GM12891 (cell line): ENCODE results near the gene TTYH3.

Experiments used
- PAX5 ChIP-seq: IDR thresholded peaks from 2 replicates; pipeline ENCODE4 v1.6.1; 2011; ENCODE audit warnings: low read length, moderate library complexity, mild to moderate bottlenecking; ENCODE audit not compliant: insufficient read depth, severe bottlenecking
- POLR2A ChIP-seq: IDR thresholded peaks from 2 replicates; pipeline ENCODE4 v1.6.1; 2011; ENCODE audit warnings: low read depth, low read length, control low read depth
- POLR2AphosphoS5 ChIP-seq: IDR thresholded peaks from 2 replicates; pipeline ENCODE4 v1.6.1; 2011; ENCODE audit warnings: low read depth, low read length, control low read depth
- POU2F2 ChIP-seq: IDR thresholded peaks from 2 replicates; pipeline ENCODE4 v1.6.1; 2011; ENCODE audit warnings: low read depth, mild to moderate bottlenecking, control low read depth, low read length, moderate library complexity
- SPI1 ChIP-seq: IDR thresholded peaks from 2 replicates; pipeline ENCODE4 v1.6.1; 2011; ENCODE audit warnings: low read depth, low read length, control low read depth
- TAF1 ChIP-seq: IDR thresholded peaks from 2 replicates; pipeline ENCODE4 v1.6.1; 2011; ENCODE audit warnings: low read depth, low read length, control low read depth

DNA sequence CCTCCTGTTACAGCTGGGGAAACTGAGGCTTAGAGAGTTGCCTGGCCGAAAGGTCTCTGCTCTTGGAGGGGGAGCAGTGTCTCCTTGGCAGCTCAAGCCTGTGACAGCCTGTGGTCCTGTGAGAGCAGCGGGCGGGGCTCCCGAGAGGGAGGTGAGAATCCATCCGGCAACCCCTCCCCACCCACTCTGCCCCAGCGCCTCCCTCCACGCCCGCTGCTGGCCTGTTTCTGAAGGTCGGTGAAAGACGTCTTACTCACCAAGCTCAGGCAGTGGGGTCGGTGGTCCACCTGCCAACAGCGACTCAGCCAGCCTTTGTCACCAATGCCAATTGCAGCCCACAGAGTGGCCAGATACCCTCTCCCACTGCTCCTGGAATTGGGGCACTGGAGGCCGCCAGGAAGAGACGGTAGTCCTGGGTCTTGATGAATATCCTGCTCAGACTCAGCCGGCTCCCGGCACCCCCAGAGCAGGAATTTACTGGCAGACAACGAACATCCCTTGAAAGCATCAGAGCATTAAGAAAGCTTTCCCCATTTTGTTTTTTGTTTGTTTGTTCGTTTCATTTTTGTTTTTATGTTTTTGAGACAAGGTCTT, 7.4 kb upstream of the TTYH3 start:
- TF ChIP-seq POLR2AphosphoS5 (no peak), POLR2A (no peak), PAX5 (no peak), TAF1 (no peak), POU2F2 (no peak), SPI1 (no peak)
